ENCODE results near the gene FAM184A.

The FAM184A gene

DNA sequence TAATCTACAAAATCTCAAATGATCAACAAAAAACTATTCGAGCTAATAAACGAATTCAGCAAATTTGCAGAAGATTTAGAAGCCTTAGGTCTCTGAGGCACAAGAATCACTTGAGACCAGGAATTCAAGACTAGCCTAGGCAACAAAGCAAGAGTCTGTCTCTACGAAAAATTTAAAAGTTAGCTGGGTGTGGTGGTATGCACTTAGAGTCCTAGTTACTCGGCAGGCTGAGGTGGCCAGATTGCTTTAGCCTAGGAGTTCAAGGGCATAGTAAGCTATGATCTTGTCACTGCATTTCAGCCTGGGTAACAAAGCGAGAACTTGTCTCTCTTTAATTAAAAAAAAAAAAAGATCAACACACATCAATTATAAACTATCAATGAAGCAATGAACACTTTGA, 34.2 kb downstream of the FAM184A start:
- no peaks in the 10 kb centered on the region for H3K4me1 Mint-ChIP-seq
- no peak overlapping the region for H3K4me3 Mint-ChIP-seq
- H3K27me3 Mint-ChIP-seq = peaks cover 24% of the 10 kb centered on the region
- peaks cover 3% of the 10 kb centered on the region for H3K9me3 Mint-ChIP-seq
- ATAC-seq = no peak
- peaks cover 4% of the 10 kb centered on the region for H3K36me3 Mint-ChIP-seq
- H3K27ac Mint-ChIP-seq = no peak overlapping the region

- peaks cover 24% of the 10 kb centered on the region for H3K27me3 Mint-ChIP-seq
- no peak overlapping the region for H3K4me3 Mint-ChIP-seq
- peaks cover 3% of the 10 kb centered on the region for H3K9me3 Mint-ChIP-seq
- H3K36me3 Mint-ChIP-seq = peaks cover 4% of the 10 kb centered on the region
- H3K27ac Mint-ChIP-seq = no peak overlapping the region
- no peaks in the 10 kb centered on the region for H3K4me1 Mint-ChIP-seq
- ATAC-seq = no peak
Measured at GRCh38 chr6:119043783-119044182, 34.7 kb downstream of the FAM184A start.

DNA sequence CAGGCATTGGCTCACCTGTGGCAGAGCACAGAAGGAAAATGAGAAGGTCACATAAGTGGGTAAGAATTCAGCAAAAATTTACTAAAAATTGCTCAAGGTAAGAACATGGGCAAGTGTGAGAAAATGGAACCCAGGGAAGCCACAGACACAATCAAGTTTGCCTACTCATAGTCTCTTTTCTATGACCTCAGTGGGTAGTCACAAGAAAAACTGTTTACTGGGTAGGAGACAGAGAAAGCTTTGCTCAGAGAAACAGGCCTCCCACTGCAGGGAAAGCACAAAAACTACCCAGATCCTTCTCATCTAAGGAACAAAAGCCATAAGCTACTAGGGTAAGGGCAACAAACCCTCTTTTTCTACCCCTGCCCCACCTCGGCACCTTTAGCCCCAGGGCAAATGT, 35.2 kb downstream of the FAM184A start:
- no peak for ATAC-seq
- H3K36me3 Mint-ChIP-seq = peaks cover 4% of the 10 kb centered on the region
- peaks cover 3% of the 10 kb centered on the region for H3K9me3 Mint-ChIP-seq
- peaks cover 24% of the 10 kb centered on the region for H3K27me3 Mint-ChIP-seq
- H3K4me1 Mint-ChIP-seq = no peaks in the 10 kb centered on the region
- no peak overlapping the region for H3K27ac Mint-ChIP-seq
- H3K4me3 Mint-ChIP-seq = no peak overlapping the region

DNA sequence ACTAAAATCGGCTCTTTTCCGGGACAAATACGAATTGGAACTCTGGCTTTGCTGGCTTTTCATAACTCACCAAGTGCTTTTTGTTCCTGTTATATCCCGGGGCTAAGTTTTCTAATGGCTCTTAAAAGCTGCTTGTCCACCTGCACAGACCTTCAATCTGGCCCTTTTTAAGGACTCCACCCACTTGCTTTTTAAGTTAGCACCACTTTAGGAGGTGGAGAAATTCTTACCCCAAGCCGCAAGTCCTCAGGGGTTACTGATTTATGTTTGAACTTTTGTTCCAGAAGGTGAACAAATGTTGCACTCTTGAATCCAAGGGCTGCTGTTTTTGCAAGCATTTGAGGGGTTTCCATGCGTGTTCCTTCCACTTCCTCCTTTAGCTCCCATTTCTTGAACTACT, 37.8 kb downstream of the FAM184A start:
- Mint-ChIP-seq H3K4me3 (no peak overlapping the region), H3K36me3 (peaks cover 4% of the 10 kb centered on the region), H3K4me1 (no peaks in the 10 kb centered on the region), H3K9me3 (peaks cover 3% of the 10 kb centered on the region), H3K27ac (no peak overlapping the region), H3K27me3 (peaks cover 7% of the 10 kb centered on the region)
- ATAC-seq = no peak

- H3K9me3 Mint-ChIP-seq = peaks cover 3% of the 10 kb centered on the region
- ATAC-seq = no peak
- no peak overlapping the region for H3K4me3 Mint-ChIP-seq
- H3K27ac Mint-ChIP-seq = no peak overlapping the region
- H3K27me3 Mint-ChIP-seq = peaks cover 4% of the 10 kb centered on the region
- H3K36me3 Mint-ChIP-seq = peaks cover 2% of the 10 kb centered on the region
- no peaks in the 10 kb centered on the region for H3K4me1 Mint-ChIP-seq
Measured at GRCh38 chr6:119040229-119040628, 38.2 kb downstream of the FAM184A start.

DNA sequence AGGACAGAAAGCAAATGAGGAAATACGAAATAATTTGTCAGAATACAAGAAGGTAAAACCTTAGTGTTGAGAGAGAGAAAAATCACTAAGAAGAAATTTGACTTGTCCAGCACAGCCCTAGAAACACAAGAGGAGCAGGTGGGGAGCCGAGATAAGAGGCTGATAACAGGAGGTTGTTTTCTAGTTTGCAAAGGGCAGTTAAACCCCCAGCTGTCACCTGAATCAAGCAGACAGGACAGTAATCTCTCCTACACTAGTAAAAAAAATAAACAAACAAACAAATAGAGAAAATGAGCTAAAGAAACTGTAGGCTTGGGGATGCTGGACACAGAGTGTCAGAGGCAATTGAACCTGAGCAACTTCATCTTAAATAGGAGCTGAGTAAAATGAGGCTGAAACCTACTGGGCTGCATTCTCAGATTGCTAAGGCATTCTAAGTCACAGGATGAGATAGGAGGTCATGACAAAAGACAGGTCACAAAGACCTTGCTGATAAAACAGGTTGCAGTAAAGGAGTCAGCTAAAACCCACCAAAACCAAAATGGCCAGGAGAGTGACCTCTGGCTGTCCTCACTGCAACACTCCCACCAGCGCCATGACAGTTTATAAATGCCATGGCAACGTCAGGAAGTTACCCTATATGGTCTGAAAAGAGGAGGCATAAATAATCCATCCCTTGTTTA, 40.4 kb downstream of the FAM184A start:
- H3K4me1 Mint-ChIP-seq = no peaks in the 10 kb centered on the region
- H3K27ac Mint-ChIP-seq = no peak overlapping the region
- no peaks in the 10 kb centered on the region for H3K9me3 Mint-ChIP-seq
- no peak overlapping the region for H3K4me3 Mint-ChIP-seq
- no peaks in the 10 kb centered on the region for H3K27me3 Mint-ChIP-seq
- H3K36me3 Mint-ChIP-seq = no peaks in the 10 kb centered on the region
- ATAC-seq = no peak

DNA sequence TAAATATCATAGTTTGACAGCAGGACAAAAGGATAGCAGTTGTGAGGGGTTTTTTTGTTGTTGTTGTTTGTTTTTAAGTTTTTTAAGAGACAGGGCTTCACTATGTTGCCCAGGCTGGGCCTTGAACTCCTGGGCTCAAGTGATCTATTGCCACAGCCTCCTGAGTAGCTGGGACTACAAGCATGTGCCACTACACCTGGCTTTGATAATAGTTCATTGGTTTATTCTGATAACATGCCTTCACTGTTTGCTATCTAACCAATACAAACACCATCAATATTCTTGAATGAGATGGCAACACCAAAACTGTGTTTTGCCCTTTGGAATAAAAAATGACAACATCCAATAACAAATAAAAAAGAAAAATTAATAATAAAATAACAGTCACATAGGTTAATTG, 41.2 kb downstream of the FAM184A start:
- no peak overlapping the region for H3K4me3 Mint-ChIP-seq
- no peak for ATAC-seq
- H3K27me3 Mint-ChIP-seq = no peaks in the 10 kb centered on the region
- no peaks in the 10 kb centered on the region for H3K4me1 Mint-ChIP-seq
- H3K9me3 Mint-ChIP-seq = no peaks in the 10 kb centered on the region
- H3K36me3 Mint-ChIP-seq = no peaks in the 10 kb centered on the region
- no peak overlapping the region for H3K27ac Mint-ChIP-seq

DNA sequence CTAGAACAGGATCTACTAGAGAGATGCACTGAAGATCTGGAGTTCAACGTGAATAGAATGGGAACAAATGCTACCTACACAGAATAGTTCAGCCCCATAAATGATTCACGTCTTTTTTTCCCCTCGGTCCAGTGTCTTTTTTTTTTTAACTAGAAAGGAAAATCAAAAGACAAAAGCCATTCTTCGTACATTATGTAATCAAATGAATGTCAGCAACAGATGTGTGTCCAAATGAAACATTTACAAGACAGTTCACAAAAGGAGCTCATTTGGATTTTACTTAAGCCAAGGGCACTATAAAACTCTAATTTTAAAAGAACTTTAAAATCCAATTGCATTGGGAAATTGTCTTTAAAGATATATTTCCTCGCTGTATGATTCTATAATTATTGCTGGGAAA, 42.4 kb downstream of the FAM184A start:
- Mint-ChIP-seq H3K27me3 (no peaks in the 10 kb centered on the region), H3K27ac (no peak overlapping the region), H3K9me3 (no peaks in the 10 kb centered on the region), H3K36me3 (no peaks in the 10 kb centered on the region), H3K4me3 (no peak overlapping the region), H3K4me1 (no peaks in the 10 kb centered on the region)
- no peak for ATAC-seq

DNA sequence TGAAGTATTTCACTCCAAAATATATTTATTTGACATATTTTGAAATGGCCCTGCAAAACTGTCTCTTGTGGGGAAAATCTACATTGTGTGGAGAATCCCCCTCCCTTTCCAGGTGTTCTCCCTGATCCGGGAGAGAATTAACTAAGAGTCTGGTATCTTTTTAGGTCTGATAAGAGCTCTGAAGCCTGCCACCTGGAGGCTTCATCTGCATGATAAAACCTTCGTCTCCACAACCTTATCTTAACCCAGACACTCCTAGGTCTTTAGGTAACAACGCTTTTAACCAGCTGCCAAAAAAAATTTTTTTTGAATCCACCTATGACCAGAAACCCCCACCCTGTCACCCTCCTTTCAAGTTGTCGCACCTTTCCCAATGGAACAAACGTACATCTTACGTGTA, 43.0 kb downstream of the FAM184A start:
- Mint-ChIP-seq H3K36me3 (no peaks in the 10 kb centered on the region), H3K27me3 (no peaks in the 10 kb centered on the region), H3K27ac (no peak overlapping the region), H3K9me3 (no peaks in the 10 kb centered on the region), H3K4me1 (no peaks in the 10 kb centered on the region), H3K4me3 (no peak overlapping the region)
- no peak for ATAC-seq

- Mint-ChIP-seq H3K9me3 (no peaks in the 10 kb centered on the region), H3K36me3 (no peaks in the 10 kb centered on the region), H3K4me3 (no peak overlapping the region), H3K4me1 (no peaks in the 10 kb centered on the region), H3K27me3 (no peaks in the 10 kb centered on the region), H3K27ac (no peak overlapping the region)
- ATAC-seq = no peak
Measured at GRCh38 chr6:119034827-119035458, 43.5 kb downstream of the FAM184A start.

DNA sequence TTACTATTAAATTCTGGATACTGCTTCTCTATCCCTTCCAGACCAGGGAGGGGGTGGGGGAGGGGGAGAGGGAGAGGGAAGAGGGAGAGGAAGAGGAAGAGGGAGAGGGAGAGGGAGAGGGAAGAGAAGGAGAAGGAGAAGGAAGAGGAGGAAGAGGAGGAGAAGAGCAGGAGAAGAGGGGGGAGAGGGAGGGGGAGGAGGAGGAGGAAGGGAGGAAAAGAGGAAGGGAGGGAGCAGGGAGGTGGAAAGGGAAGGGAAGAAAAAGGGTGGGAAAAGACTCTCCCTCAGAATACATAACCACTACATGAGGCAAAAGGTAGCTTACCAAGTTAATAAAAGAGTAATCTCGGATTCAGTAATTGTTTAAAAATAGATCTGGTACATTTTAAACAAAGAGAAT, 46.0 kb downstream of the FAM184A start:
- H3K27ac Mint-ChIP-seq = no peak overlapping the region
- H3K27me3 Mint-ChIP-seq = no peaks in the 10 kb centered on the region
- H3K36me3 Mint-ChIP-seq = no peaks in the 10 kb centered on the region
- no peak overlapping the region for H3K4me3 Mint-ChIP-seq
- H3K4me1 Mint-ChIP-seq = no peaks in the 10 kb centered on the region
- ATAC-seq = no peak
- H3K9me3 Mint-ChIP-seq = no peaks in the 10 kb centered on the region

- Mint-ChIP-seq H3K4me1 (no peaks in the 10 kb centered on the region), H3K36me3 (no peaks in the 10 kb centered on the region), H3K27me3 (no peaks in the 10 kb centered on the region), H3K9me3 (no peaks in the 10 kb centered on the region), H3K27ac (no peak overlapping the region), H3K4me3 (no peak overlapping the region)
- no peak for ATAC-seq
Measured at GRCh38 chr6:119030759-119031158, 47.7 kb downstream of the FAM184A start.

- Mint-ChIP-seq H3K27ac (no peak overlapping the region), H3K27me3 (no peaks in the 10 kb centered on the region), H3K4me1 (no peaks in the 10 kb centered on the region), H3K4me3 (no peak overlapping the region), H3K9me3 (no peaks in the 10 kb centered on the region), H3K36me3 (no peaks in the 10 kb centered on the region)
- no peak for ATAC-seq
Measured at GRCh38 chr6:119028091-119028490, 50.4 kb downstream of the FAM184A start.

DNA sequence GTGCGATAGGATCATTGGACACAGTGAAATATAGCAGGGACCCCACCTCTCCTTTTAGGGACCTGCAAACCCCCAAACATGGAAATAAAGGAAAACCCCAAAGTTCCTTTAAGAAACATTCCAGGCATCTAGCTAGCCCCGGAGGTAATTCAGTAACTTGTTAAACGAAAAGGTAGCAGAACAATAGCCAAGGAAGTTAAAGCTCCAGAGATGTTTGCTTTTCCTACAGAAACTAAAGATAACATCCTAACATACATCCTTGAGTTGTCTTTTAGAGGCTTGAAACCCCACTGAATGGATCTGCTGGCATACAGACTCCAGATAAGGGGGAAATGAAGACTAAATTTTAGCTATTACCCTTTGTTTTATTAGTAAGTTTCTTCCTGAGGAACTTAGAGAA, 51.0 kb downstream of the FAM184A start:
- Mint-ChIP-seq H3K4me3 (no peak overlapping the region), H3K9me3 (no peaks in the 10 kb centered on the region), H3K36me3 (no peaks in the 10 kb centered on the region), H3K27me3 (no peaks in the 10 kb centered on the region), H3K4me1 (no peaks in the 10 kb centered on the region), H3K27ac (no peak overlapping the region)
- no peak for ATAC-seq

DNA sequence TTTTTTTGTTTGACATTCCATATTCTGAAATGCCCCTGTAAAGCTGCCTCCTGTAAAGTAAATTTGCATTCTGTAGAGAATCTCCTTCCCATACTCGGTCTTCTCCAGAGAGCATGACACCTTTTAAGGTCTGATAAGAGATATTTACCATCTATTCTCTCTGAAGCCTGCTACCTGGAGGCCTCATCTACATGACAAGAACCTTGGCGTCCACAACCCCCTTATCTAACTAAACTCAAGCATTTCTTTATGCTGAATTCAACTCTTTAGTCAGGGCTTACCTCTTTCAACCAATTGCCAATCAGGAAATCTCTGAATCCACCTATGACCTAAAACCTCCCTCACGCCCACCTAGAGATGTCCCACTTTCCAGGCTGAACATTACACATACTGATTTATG, 51.6 kb downstream of the FAM184A start:
- Mint-ChIP-seq H3K4me3 (no peak overlapping the region), H3K27ac (no peak overlapping the region), H3K27me3 (no peaks in the 10 kb centered on the region), H3K9me3 (no peaks in the 10 kb centered on the region), H3K4me1 (no peaks in the 10 kb centered on the region), H3K36me3 (no peaks in the 10 kb centered on the region)
- no peak for ATAC-seq

- Mint-ChIP-seq H3K27ac (no peak overlapping the region), H3K4me3 (no peak overlapping the region), H3K4me1 (no peaks in the 10 kb centered on the region), H3K9me3 (no peaks in the 10 kb centered on the region), H3K36me3 (no peaks in the 10 kb centered on the region), H3K27me3 (no peaks in the 10 kb centered on the region)
- ATAC-seq = no peak
Measured at GRCh38 chr6:119025793-119026192, 52.7 kb downstream of the FAM184A start.

Measured in stimulated activated memory B cell treated with anti-CD40 and anti-IgM and Interleukin-4, amounts not matched to agents 10 μg/mL and 1 μg/mL and 100 μg/mL, for 72 hours (primary cell).